GM12872 (cell line): ENCODE data around the gene NRG3.
A peak's percentile ranks its signal among the peaks of the same experiment; 100 is the strongest.

Experiments
- TF ChIP-seq, protein P1 (sequence below): IDR thresholded peaks from 3 replicates; pipeline ENCODE4 v1.5.1; 2011; ENCODE audit warnings: low read depth, mild to moderate bottlenecking, low read length, moderate library complexity; ENCODE audit not compliant: insufficient read depth

The NRG3 gene

GRCh38 chr10:82144153-82144552 lies 269.2 kb downstream of the NRG3 start:
- TF ChIP-seq, protein P1, sequence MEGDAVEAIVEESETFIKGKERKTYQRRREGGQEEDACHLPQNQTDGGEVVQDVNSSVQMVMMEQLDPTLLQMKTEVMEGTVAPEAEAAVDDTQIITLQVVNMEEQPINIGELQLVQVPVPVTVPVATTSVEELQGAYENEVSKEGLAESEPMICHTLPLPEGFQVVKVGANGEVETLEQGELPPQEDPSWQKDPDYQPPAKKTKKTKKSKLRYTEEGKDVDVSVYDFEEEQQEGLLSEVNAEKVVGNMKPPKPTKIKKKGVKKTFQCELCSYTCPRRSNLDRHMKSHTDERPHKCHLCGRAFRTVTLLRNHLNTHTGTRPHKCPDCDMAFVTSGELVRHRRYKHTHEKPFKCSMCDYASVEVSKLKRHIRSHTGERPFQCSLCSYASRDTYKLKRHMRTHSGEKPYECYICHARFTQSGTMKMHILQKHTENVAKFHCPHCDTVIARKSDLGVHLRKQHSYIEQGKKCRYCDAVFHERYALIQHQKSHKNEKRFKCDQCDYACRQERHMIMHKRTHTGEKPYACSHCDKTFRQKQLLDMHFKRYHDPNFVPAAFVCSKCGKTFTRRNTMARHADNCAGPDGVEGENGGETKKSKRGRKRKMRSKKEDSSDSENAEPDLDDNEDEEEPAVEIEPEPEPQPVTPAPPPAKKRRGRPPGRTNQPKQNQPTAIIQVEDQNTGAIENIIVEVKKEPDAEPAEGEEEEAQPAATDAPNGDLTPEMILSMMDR, result no peak

DNA sequence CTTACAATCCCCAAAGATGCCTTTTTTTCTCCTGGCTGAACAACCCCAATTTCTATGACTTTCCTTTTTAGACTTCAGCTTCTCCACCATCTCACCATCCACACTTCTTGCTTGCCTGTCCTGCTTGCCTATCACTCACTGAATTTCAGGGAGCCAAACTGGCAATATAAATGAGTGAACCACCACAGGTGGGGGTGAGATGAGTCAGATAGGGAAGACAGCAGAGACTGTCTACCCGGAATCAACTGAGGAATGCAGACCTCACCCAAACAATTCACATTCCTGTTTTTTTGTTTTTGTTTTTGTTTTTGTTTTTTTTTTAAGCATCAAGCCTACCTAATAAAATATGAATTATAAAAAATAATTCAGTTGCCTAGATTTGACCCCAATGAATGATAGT lies 273.8 kb downstream of the NRG3 start:
- TF ChIP-seq, protein P1, result no peak

GRCh38 chr10:82149674-82150073 lies 274.7 kb downstream of the NRG3 start:
- TF ChIP-seq, protein P1, result no peak

DNA sequence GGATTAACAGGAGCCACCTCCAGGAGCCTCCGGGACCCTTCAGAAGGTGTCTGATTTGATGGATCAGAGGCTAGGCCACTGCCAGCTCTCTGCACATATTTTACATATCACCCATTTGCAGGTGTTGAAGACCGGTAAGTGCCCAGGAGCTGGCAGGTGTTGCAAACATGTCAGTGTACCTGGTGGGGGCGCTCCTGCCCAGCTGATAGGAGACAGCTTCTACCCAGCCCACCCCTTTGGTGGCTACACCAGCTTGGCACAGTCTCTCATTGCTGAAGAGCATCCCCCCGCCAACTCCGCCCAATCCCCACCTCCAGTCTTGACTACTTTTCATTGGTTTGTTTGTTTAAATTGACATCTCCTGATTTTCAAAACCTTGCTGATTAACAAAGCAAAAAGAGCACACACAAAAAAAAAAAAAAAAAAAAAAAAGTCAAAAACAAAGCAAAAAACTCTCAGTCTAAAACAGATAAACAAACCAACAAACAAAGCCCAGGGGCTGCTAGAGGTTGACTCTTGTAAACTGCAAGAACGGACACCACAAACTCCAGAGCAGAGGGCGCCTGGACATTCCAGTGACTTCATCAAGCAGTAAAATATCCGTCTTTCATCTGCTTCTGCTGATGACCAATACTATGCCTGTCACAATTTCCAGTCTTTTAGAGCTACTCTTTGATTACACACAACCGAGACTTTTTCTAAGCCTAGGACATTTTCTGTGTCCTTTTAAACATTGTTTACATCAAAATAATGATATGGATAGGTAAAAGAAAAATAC lies 275.3 kb downstream of the NRG3 start:
- TF ChIP-seq, protein P1, result peak; percentile 30; the same call in 2 of the 3 replicates

- TF ChIP-seq, protein P1, result no peak
These were observed 285.3 kb downstream of the NRG3 start for GRCh38 chr10:82160307-82160706.

DNA sequence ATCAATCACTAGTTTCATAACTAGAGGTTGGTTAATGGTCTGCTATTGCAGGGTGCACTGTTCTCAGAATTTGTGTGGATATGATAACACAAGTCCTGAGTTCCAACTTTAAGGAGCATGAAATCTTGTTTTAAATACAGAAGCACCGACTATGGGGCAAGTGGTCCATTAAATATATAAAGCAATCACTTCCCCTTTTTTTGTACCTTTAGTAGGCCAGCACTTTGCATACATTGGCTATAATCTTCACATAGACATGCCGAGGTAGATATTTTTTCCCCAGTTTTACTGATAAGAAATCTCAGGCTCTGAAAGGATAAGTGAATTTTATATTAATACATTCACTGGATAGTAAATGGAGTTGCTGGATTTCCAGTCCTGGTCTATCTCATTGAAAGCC lies 286.3 kb downstream of the NRG3 start:
- TF ChIP-seq, protein P1, result no peak

DNA sequence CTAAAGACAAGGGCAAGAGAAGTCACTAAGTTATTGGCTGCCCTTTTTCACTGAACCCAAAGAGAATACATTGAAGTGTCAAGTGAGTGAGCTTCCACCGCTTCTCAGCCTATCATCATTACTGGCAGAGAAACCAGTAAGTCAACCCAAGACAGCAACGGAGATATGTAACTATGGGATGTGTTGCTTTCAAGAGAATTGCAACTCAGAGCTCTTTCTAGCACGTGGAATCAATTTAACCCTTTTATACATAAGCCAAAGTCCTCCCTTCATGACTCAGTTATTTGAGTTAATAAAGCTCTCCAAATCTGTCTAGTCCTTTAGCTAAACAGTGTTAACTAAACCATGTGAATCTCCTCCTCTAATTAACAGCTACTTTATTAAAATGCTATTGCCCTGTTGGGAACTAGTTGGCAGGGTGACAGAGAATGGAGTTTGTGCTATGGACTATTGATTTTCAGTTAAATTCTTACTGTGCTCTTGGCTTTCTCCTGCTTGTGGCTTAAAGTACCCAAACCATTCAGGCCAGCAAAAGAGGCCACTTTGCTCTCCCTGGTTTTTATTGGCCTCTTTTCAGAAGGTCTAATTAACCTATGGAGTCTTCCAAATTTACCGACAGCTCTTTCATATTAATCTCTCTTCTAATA lies 287.7 kb downstream of the NRG3 start:
- TF ChIP-seq, protein P1, result no peak
